CD4-positive, alpha-beta T cell treated with Interleukin-2 at 100 ng/mL for 4 hours (primary cell): ENCODE results near the gene IYD.
A peak's percentile ranks its signal among the peaks of the same experiment; 100 is the strongest.

Experiments
- DNase-seq: peaks from one replicate; pipeline ENCODE4 v3.0.0-alpha.2; 2020; ENCODE audit warnings: low spot score

Gene IYD

GRCh38 chr6:150368762-150369161, at the start of gene IYD:
TSS of gene IYD (plus strand) at chr6:150369012. CDS start at chr6:150369032, 20 bp downstream.
- DNase-seq, result no peak

- DNase-seq, result no peak
Measured at GRCh38 chr6:150319924-150320323, 48.9 kb upstream of the IYD start.

GRCh38 chr6:150320442-150320841, 48.4 kb upstream of the IYD start:
- DNase-seq, result no peak

- DNase-seq, result no peak
Measured at GRCh38 chr6:150322466-150322871, 46.3 kb upstream of the IYD start.

GRCh38 chr6:150323205-150323604, 45.6 kb upstream of the IYD start:
- no peak for DNase-seq

GRCh38 chr6:150324044-150324443, 44.8 kb upstream of the IYD start:
- no peak for DNase-seq

GRCh38 chr6:150325066-150325772, 43.6 kb upstream of the IYD start:
- no peak for DNase-seq

- DNase-seq, result no peak
Measured at GRCh38 chr6:150327117-150327774, 41.6 kb upstream of the IYD start.

GRCh38 chr6:150328744-150329405, 39.9 kb upstream of the IYD start:
- DNase-seq, result no peak

GRCh38 chr6:150331344-150331743, 37.5 kb upstream of the IYD start:
- DNase-seq, result no peak

GRCh38 chr6:150332939-150333584, 35.8 kb upstream of the IYD start:
- no peak for DNase-seq

GRCh38 chr6:150333585-150333941, 35.2 kb upstream of the IYD start:
- DNase-seq, result no peak

GRCh38 chr6:150334790-150335783, 33.7 kb upstream of the IYD start:
- DNase-seq, result peak; percentile 49

GRCh38 chr6:150336299-150336698, 32.5 kb upstream of the IYD start:
- DNase-seq, result no peak

- no peak for DNase-seq
Measured at GRCh38 chr6:150336708-150337107, 32.1 kb upstream of the IYD start.

GRCh38 chr6:150342126-150342525, 26.7 kb upstream of the IYD start:
- DNase-seq, result no peak

- no peak for DNase-seq
Measured at GRCh38 chr6:150343434-150343833, 25.4 kb upstream of the IYD start.

GRCh38 chr6:150345781-150346180, 23.0 kb upstream of the IYD start:
- DNase-seq, result no peak

GRCh38 chr6:150346346-150346745, 22.5 kb upstream of the IYD start:
- DNase-seq, result no peak

GRCh38 chr6:150347845-150348244, 21.0 kb upstream of the IYD start:
- DNase-seq, result no peak

- DNase-seq, result no peak
Measured at GRCh38 chr6:150349546-150349945, 19.3 kb upstream of the IYD start.
